GM12892 (cell line): ENCODE results near the gene ARL15.

Source experiments
- DNase-seq: peaks from one replicate; pipeline ENCODE4 v3.0.0; 2011; ENCODE audit not compliant: insufficient read length
- FAIRE-seq: peaks from 2 replicates; lab custom pipeline; 2011; peaks lifted over from hg19 to GRCh38; lab: Jason Lieb, UNC
- POLR2A ChIP-seq: IDR thresholded peaks from 2 replicates; pipeline ENCODE4 v1.6.1; 2011; ENCODE audit warnings: low read depth, low read length, control low read depth
- POLR2AphosphoS5 ChIP-seq: IDR thresholded peaks from 2 replicates; pipeline ENCODE4 v1.6.1; 2011; ENCODE audit warnings: low read depth, low read length, control low read depth
- TAF1 ChIP-seq: IDR thresholded peaks from 2 replicates; pipeline ENCODE4 v1.6.1; 2011; ENCODE audit warnings: low read depth, mild to moderate bottlenecking, control low read depth, low read length, borderline replicate concordance

The ARL15 gene

GRCh38 chr5:54227109-54227508, 83.3 kb downstream of the ARL15 start:
- TF ChIP-seq TAF1 (no peak), POLR2AphosphoS5 (no peak), POLR2A (no peak)
- DNase-seq (no peak), FAIRE-seq (no peak)

GRCh38 chr5:54226215-54226614, 84.2 kb downstream of the ARL15 start:
- FAIRE-seq: no peak
- TF ChIP-seq TAF1 (no peak), POLR2A (no peak), POLR2AphosphoS5 (no peak)

GRCh38 chr5:54224103-54224826, 86.1 kb downstream of the ARL15 start:
- DNase-seq (no peak), FAIRE-seq (no peak)
- no peak for TF ChIP-seq POLR2AphosphoS5
- TF ChIP-seq POLR2A: no peak
- no peak for TF ChIP-seq TAF1

More at GRCh38 chr5:54226215-54226614, 84.2 kb downstream of the ARL15 start:
- no peak for DNase-seq

GRCh38 chr5:54222336-54222735, 88.0 kb downstream of the ARL15 start:
- FAIRE-seq: no peak
- no peak for DNase-seq
- no peak for TF ChIP-seq TAF1
- TF ChIP-seq POLR2A: no peak
- no peak for TF ChIP-seq POLR2AphosphoS5

GRCh38 chr5:54221135-54221534, 89.2 kb downstream of the ARL15 start:
- peak; percentile 70 for FAIRE-seq
- no peak for DNase-seq
- TF ChIP-seq POLR2AphosphoS5 (no peak), TAF1 (no peak), POLR2A (no peak)

GRCh38 chr5:54220230-54221040, 89.9 kb downstream of the ARL15 start:
- no peak for DNase-seq
- TF ChIP-seq TAF1: no peak
- TF ChIP-seq POLR2A: no peak
- TF ChIP-seq POLR2AphosphoS5: no peak
- FAIRE-seq: no peak

- DNase-seq: no peak
- peak; percentile 88 for FAIRE-seq
- no peak for TF ChIP-seq POLR2A
- no peak for TF ChIP-seq POLR2AphosphoS5
- TF ChIP-seq TAF1: no peak
Measured at GRCh38 chr5:54217826-54218503, 92.4 kb downstream of the ARL15 start.

- TF ChIP-seq POLR2AphosphoS5 (no peak), POLR2A (no peak), TAF1 (no peak)
- DNase-seq: no peak
- no peak for FAIRE-seq
Measured at GRCh38 chr5:54215233-54215736, 95.1 kb downstream of the ARL15 start.

- DNase-seq: no peak
- no peak for TF ChIP-seq POLR2AphosphoS5
- no peak for TF ChIP-seq POLR2A
- TF ChIP-seq TAF1: no peak
Measured at GRCh38 chr5:54214722-54215121, 95.7 kb downstream of the ARL15 start.

GRCh38 chr5:54212331-54212730, 98.0 kb downstream of the ARL15 start:
- DNase-seq: no peak
- no peak for FAIRE-seq
- no peak for TF ChIP-seq POLR2A
- no peak for TF ChIP-seq TAF1
- no peak for TF ChIP-seq POLR2AphosphoS5

More at GRCh38 chr5:54214722-54215121, 95.7 kb downstream of the ARL15 start:
- FAIRE-seq: no peak

GRCh38 chr5:54211912-54212311, 98.5 kb downstream of the ARL15 start:
- DNase-seq (no peak), FAIRE-seq (no peak)
- TF ChIP-seq POLR2A: no peak
- no peak for TF ChIP-seq TAF1
- no peak for TF ChIP-seq POLR2AphosphoS5
